GM23338 (cell line): ENCODE measurements around the gene TRIM54.

Experiments used
- CREB1 ChIP-seq: fragments of 250-450 bp; sonication (Bioruptor Pico); IDR thresholded peaks from 2 replicates; pipeline ENCODE4 v1.5.0; 2020; ENCODE audit warnings: low read depth, mild to moderate bottlenecking, moderate library complexity
- EZH2 ChIP-seq: fragments of 200-600 bp; sonication (generic); IDR thresholded peaks from one replicate; pipeline ENCODE4 v1.8.0; 2017; ENCODE audit warnings: antibody characterized with exemption, mild to moderate bottlenecking, low read depth; ENCODE audit not compliant: unreplicated experiment
- EZH2phosphoT487 ChIP-seq: fragments of 200-600 bp; sonication (generic); IDR thresholded peaks from one replicate; pipeline ENCODE4 v1.8.1; 2018; ENCODE audit warnings: antibody characterized with exemption; ENCODE audit not compliant: unreplicated experiment
- JUNB ChIP-seq: IDR thresholded peaks from one replicate; pipeline ENCODE4 v1.6.1; 2016; ENCODE audit warnings: antibody characterized with exemption; ENCODE audit not compliant: unreplicated experiment
- NANOG ChIP-seq: IDR thresholded peaks from 2 replicates; pipeline ENCODE4 v1.6.1; 2016; ENCODE audit warnings: antibody characterized with exemption, borderline replicate concordance
- POLR2AphosphoS5 ChIP-seq: IDR thresholded peaks from 2 replicates; pipeline ENCODE4 v1.6.1; 2016; ENCODE audit warnings: antibody characterized with exemption, low read depth
- REST ChIP-seq: IDR thresholded peaks from one replicate; pipeline ENCODE4 v1.6.1; 2018; ENCODE audit warnings: antibody characterized with exemption; ENCODE audit not compliant: unreplicated experiment
- ZNF331 ChIP-seq: fragments of 250-450 bp; sonication (Bioruptor Pico); IDR thresholded peaks from 2 replicates; pipeline ENCODE4 v1.5.0; 2020; ENCODE audit warnings: low read depth, mild to moderate bottlenecking, moderate library complexity
- TF ChIP-seq, protein P1 (sequence below), 2 experiments: fragments of 200-600 bp in 1 of 2; sonication (generic) in 1 of 2; conservative IDR thresholded peaks; 2 replicates each; pipeline versions ENCODE4 v1.5.1 to v1.6.1; 2016 to 2017; ENCODE audit warnings: antibody characterized with exemption in 2 of 2, low read depth in 2 of 2, mild to moderate bottlenecking in 2 of 2, moderate library complexity in 1 of 2

GRCh38 chr2:27282892-27283291 lies 663 bp downstream of the TRIM54 start:
- TF ChIP-seq, protein P1, sequence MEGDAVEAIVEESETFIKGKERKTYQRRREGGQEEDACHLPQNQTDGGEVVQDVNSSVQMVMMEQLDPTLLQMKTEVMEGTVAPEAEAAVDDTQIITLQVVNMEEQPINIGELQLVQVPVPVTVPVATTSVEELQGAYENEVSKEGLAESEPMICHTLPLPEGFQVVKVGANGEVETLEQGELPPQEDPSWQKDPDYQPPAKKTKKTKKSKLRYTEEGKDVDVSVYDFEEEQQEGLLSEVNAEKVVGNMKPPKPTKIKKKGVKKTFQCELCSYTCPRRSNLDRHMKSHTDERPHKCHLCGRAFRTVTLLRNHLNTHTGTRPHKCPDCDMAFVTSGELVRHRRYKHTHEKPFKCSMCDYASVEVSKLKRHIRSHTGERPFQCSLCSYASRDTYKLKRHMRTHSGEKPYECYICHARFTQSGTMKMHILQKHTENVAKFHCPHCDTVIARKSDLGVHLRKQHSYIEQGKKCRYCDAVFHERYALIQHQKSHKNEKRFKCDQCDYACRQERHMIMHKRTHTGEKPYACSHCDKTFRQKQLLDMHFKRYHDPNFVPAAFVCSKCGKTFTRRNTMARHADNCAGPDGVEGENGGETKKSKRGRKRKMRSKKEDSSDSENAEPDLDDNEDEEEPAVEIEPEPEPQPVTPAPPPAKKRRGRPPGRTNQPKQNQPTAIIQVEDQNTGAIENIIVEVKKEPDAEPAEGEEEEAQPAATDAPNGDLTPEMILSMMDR (conservative IDR thresholded peaks at IDR 0.05; ENCODE audit: low read depth in 2 of 2) = no peak
- TF ChIP-seq EZH2 = no peak
- TF ChIP-seq EZH2phosphoT487 = no peak
- TF ChIP-seq CREB1 (CRISPR knock-in tag) = no peak
- TF ChIP-seq POLR2AphosphoS5 = no peak
- TF ChIP-seq JUNB = no peak
- no peak for TF ChIP-seq NANOG
- TF ChIP-seq REST = no peak
- no peak for TF ChIP-seq ZNF331
